ENCODE measurements around the gene MIEN1. TPM values are rescaled to one million over a fixed set of nuclear protein-coding genes. Genes with fewer than 3 reads are reported as not detected.

The MIEN1 gene
- 10 to 100 TPM; 43.6 to 54.1 (median 52.1) TPM for total RNA-seq

GRCh38 chr17:39730095-39730921, at the start of gene MIEN1:
Gene MIEN1, minus strand, starts transcription at chr17:39730532. Its CDS starts 37 bp downstream, at chr17:39730495.
- Histone ChIP-seq H3K27me3 (no peaks in the 10 kb centered on the region), H3K4me1 (peaks cover 10% of the 10 kb centered on the region), H3K9me3 (no peaks in the 10 kb centered on the region), H3K27ac (peak within 1 kb of the TSS; percentile 91), H3K36me3 (peaks cover 32% of the 10 kb centered on the region), H3K4me3 (peak within 1 kb of the TSS; percentile 85)
- peak; percentile 94 to 97 for DNase-seq (ENCODE audit: low spot score in 2 of 2)
- WGBS, result 2% methylated on average over 14 of the region's 65 CpGs
- TF ChIP-seq POLR2A (IDR thresholded peaks at IDR 0.05) (peak in 1 of 2 donors; percentile 63), EP300 (IDR thresholded peaks at IDR 0.05) (no peak), POLR2AphosphoS5 (IDR thresholded peaks at IDR 0.05) (peak in 2 of 3 donors; percentile 68 to 87)
- TF ChIP-seq, protein P1, sequence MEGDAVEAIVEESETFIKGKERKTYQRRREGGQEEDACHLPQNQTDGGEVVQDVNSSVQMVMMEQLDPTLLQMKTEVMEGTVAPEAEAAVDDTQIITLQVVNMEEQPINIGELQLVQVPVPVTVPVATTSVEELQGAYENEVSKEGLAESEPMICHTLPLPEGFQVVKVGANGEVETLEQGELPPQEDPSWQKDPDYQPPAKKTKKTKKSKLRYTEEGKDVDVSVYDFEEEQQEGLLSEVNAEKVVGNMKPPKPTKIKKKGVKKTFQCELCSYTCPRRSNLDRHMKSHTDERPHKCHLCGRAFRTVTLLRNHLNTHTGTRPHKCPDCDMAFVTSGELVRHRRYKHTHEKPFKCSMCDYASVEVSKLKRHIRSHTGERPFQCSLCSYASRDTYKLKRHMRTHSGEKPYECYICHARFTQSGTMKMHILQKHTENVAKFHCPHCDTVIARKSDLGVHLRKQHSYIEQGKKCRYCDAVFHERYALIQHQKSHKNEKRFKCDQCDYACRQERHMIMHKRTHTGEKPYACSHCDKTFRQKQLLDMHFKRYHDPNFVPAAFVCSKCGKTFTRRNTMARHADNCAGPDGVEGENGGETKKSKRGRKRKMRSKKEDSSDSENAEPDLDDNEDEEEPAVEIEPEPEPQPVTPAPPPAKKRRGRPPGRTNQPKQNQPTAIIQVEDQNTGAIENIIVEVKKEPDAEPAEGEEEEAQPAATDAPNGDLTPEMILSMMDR (IDR thresholded peaks at IDR 0.05), result peak; percentile 81 to 96

DNA sequence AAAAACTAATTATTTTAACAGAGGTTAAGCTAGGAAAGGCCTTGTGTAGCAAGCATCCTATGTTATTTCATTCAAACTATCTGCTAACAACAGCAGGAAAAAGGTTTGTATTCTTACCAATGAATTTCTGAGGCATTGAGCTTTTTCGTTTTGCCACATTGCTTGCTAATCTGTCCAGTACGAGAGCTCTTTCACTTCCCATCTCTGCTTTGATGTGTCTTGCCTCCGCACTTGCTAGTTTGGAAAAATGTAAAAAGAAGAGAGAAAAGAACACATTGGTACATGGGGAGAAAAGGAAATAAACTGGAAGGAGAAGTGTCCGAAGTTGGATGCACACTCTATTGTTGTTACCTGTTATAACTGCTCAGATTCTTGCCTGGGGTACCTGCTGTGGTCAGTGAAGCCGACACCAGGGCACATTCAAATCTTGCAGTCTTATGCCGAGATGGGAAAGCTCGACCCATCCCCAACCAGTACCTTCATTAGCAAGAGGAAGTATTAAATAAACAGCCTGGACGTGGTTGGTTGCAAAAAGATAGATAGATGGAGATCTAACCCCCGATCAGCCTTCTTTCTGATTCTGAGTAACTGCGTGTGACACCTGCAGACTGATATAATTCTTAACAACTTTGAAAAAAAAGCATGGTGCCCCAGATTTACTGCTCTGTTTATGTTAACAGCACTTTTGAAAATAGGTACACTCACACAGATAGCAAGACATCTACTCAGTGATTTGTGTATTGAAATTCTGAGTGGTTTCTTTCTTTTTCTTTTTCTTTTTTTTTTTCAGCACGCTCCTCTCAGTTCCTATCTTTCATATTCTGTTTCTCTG, 47.4 kb upstream of the MIEN1 start:
- Histone ChIP-seq H3K9me3 (no peaks in the 10 kb centered on the region), H3K27ac (no peak overlapping the region), H3K36me3 (no peaks in the 10 kb centered on the region), H3K4me3 (no peak overlapping the region), H3K4me1 (peaks cover 15% of the 10 kb centered on the region), H3K27me3 (peaks cover 16% of the 10 kb centered on the region)
- TF ChIP-seq EP300 (IDR thresholded peaks at IDR 0.05) (no peak), POLR2A (IDR thresholded peaks at IDR 0.05) (no peak), POLR2AphosphoS5 (IDR thresholded peaks at IDR 0.05) (no peak)
- TF ChIP-seq, protein P1 (IDR thresholded peaks at IDR 0.05), result no peak
- 66% methylated on average over 11 of the region's 11 CpGs for WGBS
- DNase-seq (ENCODE audit: low spot score in 2 of 2), result no peak

GRCh38 chr17:39776252-39776651, 45.9 kb upstream of the MIEN1 start:
- Histone ChIP-seq H3K9me3 (no peaks in the 10 kb centered on the region), H3K4me3 (no peak overlapping the region), H3K36me3 (no peaks in the 10 kb centered on the region), H3K4me1 (peaks cover 5% of the 10 kb centered on the region), H3K27ac (no peak overlapping the region), H3K27me3 (peaks cover 16% of the 10 kb centered on the region)
- DNase-seq (ENCODE audit: low spot score in 2 of 2), result no peak
- TF ChIP-seq EP300 (IDR thresholded peaks at IDR 0.05) (no peak), POLR2A (IDR thresholded peaks at IDR 0.05) (no peak), POLR2AphosphoS5 (IDR thresholded peaks at IDR 0.05) (no peak)
- TF ChIP-seq, protein P1 (IDR thresholded peaks at IDR 0.05), result no peak

DNA sequence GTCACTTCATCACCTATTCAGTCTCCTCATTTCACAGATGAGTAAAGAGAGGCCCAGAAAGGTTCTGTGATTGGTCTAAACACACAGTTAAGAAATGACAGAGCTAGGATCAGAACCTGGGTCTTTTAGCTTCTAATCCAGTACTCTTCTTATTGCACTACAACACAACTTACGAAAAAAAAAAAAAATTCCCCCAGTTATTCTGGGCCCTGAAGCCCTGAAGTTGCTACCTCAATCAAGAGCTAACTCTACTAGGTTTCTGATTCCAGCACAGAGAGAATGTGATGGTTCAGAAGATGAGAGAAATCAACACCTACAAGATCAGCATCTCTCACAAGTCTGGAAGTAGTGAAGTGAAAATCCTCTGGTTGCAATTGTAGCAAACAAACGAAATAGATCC, 44.7 kb upstream of the MIEN1 start:
- TF ChIP-seq POLR2AphosphoS5 (IDR thresholded peaks at IDR 0.05) (no peak), EP300 (IDR thresholded peaks at IDR 0.05) (no peak), POLR2A (IDR thresholded peaks at IDR 0.05) (no peak)
- TF ChIP-seq, protein P1 (IDR thresholded peaks at IDR 0.05), result no peak
- Histone ChIP-seq H3K9me3 (no peaks in the 10 kb centered on the region), H3K27ac (no peak overlapping the region), H3K36me3 (no peaks in the 10 kb centered on the region), H3K27me3 (peaks cover 12% of the 10 kb centered on the region), H3K4me1 (no peaks in the 10 kb centered on the region), H3K4me3 (no peak overlapping the region)
- DNase-seq (ENCODE audit: low spot score in 2 of 2), result no peak
- WGBS, result 91% methylated on average over 2 of the region's 2 CpGs

- WGBS, result 82% methylated on average over 4 of the region's 4 CpGs
- H3K4me3 ChIP-seq, result no peak overlapping the region
- H3K27ac ChIP-seq, result no peak overlapping the region
Observed at GRCh38 chr17:39774047-39774446, 43.7 kb upstream of the MIEN1 start.

More at GRCh38 chr17:39774047-39774446, 43.7 kb upstream of the MIEN1 start:
- TF ChIP-seq POLR2A (IDR thresholded peaks at IDR 0.05), result no peak
- TF ChIP-seq EP300 (IDR thresholded peaks at IDR 0.05), result no peak
- TF ChIP-seq, protein P1 (IDR thresholded peaks at IDR 0.05), result no peak
- no peak for TF ChIP-seq POLR2AphosphoS5 (IDR thresholded peaks at IDR 0.05)
- Histone ChIP-seq H3K4me1 (peaks cover 7% of the 10 kb centered on the region), H3K27me3 (peaks cover 9% of the 10 kb centered on the region), H3K9me3 (no peaks in the 10 kb centered on the region), H3K36me3 (no peaks in the 10 kb centered on the region)
- no peak for DNase-seq (ENCODE audit: low spot score in 2 of 2)
